Stimulated activated CD8-positive, alpha-beta memory T cell treated with anti-CD3 and anti-CD28 coated beads, Interleukin-7, amount 100 ng/mL, for 1 hour (primary cell): ENCODE data around the gene POLR2C.
"Not testable (repeated sequence)": the region's sequence is repeated elsewhere in the genome, so short reads cannot be mapped to it uniquely, and the experiment has no call there.

Experiments used
- DNase-seq, 2 donors: peaks; one replicate each; pipeline ENCODE4 v3.0.0-alpha.2; 2020; ENCODE audit warnings: low read depth in 2 of 2

The POLR2C gene

GRCh38 chr16:57462209-57462977, at the start of gene POLR2C:
Gene POLR2C (plus strand): TSS chr16:57462679. CDS start chr16:57462725, 46 bp downstream.
- peak; percentile 90 to 93 for DNase-seq

DNA sequence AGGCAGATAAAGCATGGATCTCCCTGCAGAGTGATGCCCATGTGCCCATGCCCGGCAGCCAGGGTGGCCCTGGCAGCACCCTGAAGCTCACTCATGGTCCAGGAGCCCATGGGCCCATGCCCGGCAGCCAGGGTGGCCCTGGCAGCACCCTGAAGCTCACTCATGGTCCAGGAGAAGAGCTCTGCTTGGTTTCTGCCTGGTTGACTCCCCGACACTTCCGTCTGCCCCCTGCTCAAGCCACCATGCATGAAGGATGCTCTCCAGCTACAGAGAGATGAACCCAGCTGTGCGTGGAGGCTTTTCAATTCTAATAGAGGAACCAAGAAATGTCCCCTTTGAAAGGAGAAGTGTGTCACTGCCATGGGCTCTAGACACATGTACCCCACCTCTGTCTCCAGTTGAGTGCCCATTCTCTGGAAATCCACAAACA, 49.2 kb upstream of the POLR2C start:
- no peak for DNase-seq

DNA sequence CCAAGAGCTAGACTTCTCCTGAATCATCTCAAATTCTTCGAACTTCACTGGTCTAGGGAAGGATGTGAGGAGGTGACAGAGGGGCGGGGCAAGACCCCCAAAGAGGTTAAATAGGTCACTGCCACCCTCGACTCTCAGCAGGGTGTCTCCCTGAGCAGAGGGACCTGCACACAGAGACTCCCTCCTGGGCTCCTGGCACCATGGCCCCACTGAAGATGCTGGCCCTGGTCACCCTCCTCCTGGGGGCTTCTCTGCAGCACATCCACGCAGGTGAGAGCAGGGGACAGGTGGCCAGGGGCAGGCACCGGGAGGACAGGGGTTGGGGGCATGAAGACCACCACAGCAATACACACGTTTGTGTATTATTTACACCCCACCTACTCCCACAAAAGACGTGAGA, 48.7 kb upstream of the POLR2C start:
- no peak for DNase-seq

GRCh38 chr16:57416084-57416483, 46.4 kb upstream of the POLR2C start:
- no peak for DNase-seq

DNA sequence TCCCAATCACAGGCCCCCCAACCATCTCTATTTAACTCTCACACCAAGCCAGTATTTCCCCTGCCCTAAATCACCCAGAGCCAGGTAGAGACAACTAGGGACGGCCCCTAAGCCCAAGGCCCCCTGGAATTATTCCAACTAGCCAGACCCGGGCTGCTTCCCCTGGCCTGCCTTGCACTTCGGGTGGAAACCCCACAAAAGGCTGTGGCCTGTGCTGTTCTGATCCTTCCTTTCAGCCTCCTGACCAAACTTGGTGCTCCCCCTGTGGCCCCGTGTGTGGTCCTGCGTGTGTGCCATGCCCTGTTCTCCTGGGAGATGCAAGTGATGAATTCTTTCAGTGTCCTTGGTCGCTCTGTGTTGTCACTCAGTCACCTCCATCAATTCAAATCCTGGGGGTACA, 43.0 kb upstream of the POLR2C start:
- DNase-seq: no peak

DNA sequence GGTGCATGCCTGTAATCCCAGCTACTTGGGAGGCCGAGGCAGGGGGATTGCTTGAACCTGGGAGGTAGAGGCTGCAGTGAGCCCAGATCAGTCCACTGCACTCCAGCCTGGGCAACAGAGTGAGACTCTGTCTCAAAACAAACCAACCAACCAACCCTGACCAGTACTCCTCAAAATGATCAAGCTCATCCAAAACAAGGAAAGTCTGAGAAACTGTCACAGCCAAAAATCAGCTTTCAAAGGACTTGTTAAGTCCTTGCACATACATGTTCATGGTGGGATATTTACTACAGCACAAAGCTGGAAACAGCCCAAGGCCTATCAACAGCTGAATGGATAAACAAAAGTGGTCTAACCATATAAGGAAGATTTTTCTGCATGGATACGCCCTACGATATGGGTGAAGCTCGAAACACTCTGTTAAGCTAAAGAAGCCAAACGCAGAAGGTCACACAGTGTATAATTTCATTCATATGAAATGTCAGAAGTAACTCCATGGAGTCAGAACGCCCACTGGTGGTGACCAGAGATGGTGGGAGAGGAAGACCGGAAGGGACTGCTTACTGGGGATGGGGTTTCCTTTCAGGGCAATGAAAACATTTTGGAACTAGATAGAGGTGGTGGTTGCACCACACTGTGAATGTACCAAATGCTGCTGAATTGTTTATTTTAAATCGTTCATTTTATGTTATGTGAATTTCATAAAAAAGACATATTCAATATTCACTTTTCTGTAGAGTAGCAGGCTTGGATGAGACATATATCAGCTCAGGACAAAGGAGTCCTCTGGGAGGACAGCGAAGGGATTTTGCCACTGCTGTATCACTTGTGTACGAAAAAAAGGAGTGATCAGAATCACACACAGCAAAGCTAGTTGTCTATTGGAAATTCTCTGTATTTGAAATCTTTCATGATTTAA, 40.2 kb upstream of the POLR2C start:
- DNase-seq: no peak

GRCh38 chr16:57423152-57423551, 39.3 kb upstream of the POLR2C start:
- DNase-seq: no peak

GRCh38 chr16:57424583-57424982, 37.9 kb upstream of the POLR2C start:
- no peak for DNase-seq

DNA sequence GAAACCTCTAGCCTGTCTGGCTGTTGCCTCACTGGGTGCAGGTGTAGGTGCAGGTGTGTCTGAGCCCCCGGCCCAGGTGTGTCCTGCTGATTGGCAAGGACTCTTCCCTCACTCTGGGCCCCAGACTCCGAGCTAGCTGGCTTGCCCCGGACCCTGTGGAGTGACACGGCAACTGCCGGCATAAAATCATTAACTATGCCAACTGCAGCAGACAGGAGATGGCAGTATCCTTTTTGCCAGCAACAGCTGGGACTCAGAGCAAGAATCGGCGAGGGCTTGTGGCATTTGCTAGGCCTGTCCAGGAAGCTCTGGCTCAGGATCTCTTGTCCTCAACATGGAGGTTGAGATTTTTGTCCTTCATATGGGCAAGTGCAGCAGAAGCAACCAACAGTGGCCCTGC, 36.1 kb upstream of the POLR2C start:
- DNase-seq: no peak

DNA sequence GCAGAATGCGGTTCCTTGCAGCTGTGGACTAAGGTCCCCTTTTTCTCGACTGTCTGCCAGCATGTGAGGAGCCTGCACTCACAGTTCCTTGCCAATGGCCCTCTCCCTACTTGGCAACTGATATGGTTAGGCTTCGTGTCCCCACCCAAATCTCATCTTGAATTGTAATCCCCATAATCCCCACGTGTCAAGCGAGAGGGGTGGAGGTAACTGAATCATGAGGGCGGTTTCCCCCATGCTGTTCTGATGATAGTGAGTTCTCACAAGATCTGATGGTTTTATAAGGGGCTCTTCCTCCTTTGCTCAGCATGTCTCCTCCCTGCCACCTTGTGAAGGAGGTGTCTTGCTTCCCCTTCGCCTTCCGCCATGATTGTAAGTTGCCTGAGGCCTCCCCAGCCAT, 35.2 kb upstream of the POLR2C start:
- DNase-seq: no peak

- DNase-seq: no peak
Observed at GRCh38 chr16:57427824-57428223, 34.7 kb upstream of the POLR2C start.

DNA sequence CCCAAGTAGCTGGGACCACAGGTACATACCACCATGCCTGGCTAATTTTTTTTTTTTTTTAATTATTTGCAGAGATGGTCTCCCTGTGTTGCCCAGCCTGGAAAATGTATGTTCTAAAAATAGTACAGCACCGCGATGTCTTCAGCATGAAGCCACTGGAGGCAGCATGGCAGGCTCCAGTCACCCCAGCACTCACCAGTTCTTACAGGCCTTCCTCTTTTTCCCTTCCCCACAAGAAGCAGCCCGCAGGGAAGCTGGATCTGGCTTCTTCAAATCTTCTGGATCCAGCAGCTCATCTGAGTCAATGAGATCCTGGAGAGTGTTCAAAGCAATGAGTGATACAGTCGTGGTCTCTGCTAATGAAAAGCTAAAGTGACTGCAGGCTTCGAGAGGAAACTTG, 31.5 kb upstream of the POLR2C start:
- DNase-seq: no peak

GRCh38 chr16:57432505-57432904, 30.0 kb upstream of the POLR2C start:
- no peak for DNase-seq

GRCh38 chr16:57432989-57433388, 29.5 kb upstream of the POLR2C start:
- DNase-seq: no peak

DNA sequence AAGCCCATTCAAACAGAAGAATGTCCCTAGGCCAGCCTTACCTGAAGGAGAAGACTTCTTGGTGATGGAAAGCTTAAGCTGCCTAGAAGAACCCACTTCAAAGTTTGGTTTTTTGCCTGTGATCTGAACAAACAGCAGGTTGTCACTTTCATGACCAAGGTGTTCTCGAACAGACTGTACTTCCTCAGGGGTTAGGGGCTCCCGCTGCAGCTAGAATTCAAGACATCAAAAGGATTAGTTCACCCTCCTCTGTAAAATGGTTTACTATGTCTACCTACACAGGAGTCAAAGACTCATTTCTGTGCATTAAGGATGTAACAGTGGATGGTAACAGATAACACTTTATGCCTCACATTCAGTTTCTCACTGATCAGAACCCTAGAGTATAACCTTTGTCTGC, 28.5 kb upstream of the POLR2C start:
- DNase-seq: no peak

GRCh38 chr16:57435838-57436237, 26.6 kb upstream of the POLR2C start:
- no peak for DNase-seq

DNA sequence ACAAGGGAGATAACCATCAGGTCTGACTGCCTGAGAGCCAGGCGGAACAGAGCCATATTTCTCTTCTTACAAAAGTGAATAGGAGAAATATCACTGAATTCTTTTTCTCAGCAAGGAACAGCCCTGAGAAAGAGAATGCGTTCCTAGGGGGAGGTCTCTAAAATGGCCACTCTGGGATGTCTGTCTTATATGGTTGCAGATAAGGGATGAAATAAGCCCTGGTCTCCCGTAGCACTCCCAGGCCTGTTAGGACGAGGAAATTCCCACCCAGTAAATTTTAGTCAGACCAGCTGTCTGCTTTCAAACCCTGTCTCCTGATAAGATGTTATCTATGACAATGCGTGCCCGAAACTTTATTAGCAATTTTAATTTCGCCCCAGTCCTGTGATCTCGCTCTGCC, 22.5 kb upstream of the POLR2C start:
- not testable (repeated sequence) for DNase-seq

- DNase-seq: not testable (repeated sequence)
Observed at GRCh38 chr16:57440551-57440950, 21.9 kb upstream of the POLR2C start.

- DNase-seq: no peak
Observed at GRCh38 chr16:57444711-57445110, 17.8 kb upstream of the POLR2C start.

DNA sequence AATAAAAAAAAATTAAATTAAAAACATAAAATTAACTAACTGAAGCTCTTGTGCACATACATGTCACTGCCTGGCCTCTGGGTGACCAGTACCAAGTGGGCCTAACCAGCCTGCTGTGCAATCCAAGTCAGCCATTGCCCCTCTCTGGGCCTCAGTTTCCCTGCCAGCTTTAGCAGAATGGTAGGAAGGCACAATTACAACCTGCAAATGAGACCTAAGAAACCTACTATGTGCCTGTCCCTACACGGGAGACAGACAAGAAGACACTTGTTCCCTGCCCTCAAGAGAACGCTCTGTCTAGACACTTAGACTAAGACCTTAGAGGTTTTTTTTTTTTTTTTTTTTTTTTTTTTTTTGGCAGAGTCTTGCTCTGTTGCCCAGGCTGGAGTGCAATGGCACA, 17.0 kb upstream of the POLR2C start:
- no peak for DNase-seq

DNA sequence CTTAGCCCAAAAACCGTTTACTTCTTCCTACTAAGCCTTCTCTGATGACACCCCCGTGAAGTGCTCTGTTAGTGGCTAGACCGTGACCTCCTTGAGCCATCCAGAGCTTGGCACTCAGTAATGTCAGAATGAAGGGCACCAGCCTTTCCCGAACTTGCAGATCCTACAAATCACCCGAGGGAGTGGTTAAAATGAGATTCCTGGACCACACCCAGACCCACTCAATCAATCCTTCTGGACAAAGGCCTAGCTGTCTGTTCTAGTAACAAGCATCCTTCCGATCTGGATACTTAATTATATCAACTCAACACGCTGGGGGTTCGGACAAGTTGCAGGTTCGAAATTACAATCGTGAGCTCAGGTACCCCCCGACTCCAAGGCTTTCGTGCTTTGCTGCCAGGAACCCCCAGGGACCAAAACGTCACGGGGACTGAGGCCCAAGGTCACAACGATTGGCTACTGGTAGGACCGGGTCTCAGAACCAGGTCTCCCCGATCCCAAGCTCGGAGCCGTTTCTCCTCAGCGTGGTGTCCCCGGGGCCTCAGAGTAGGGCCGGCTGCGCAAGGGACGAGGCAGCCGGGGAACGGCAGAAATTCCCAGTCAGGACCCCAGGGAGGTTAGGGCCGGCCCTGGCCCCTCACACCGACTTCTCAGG, 15.8 kb upstream of the POLR2C start:
- no peak for DNase-seq

DNA sequence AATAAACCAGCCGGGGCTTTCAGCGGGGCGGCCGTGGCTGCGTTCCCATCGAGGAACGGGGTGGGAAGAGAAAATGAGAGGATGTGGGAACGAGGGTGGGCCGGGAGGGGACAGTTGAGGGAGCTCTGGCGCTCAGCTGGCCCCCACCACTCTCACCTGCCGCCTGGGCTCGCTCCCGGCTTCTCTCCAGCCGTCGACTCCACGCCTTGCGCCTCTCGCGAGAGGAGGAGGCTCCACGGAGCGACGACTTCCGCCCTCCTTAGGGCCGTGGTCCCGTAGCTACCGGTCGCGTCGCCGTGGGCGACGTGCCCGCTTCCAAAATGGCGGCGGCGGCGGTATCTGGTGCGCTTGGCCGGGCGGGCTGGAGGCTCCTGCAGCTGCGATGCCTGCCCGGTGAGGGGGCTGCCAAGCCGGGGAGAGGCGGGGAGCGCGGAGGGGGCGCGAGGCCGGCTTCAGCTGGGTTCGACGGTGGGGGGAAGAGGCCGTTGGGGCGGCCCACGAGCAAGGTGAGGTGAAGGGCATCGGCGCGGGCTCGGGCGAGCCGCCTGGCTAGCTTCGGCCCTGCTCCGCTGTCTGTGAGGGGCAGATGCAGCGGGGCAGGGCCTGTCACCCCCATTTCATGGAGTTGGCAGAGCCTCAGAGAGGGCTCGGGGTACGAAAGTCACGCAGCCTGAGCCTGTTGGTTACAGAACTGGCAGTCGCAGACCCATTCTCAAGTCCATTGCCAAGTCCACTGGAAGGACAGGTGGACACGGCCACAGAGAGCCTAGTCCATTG, 15.1 kb upstream of the POLR2C start, which contains the start of the genes CIAPIN1 and COQ9:
TSS of gene CIAPIN1 (minus strand) at position 200 of the 777 bp plus-strand sequence. CDS start 6,457 bp downstream, outside the sequence.
TSS of gene COQ9 (plus strand) at position 294 of the 777 bp plus-strand sequence. CDS start at position 321, 27 bp downstream.
- peak; percentile 81 to 82 for DNase-seq
